Ishikawa (cell line): ENCODE data around the gene SNAPIN.

Experiments used
- CEBPB ChIP-seq: IDR thresholded peaks from 2 replicates; pipeline ENCODE4 v1.6.1; 2012
- EP300 ChIP-seq: IDR thresholded peaks from 2 replicates; pipeline ENCODE4 v1.6.1; 2012; ENCODE audit warnings: borderline replicate concordance
- FOXM1 ChIP-seq: IDR thresholded peaks from 2 replicates; pipeline ENCODE4 v1.6.1; 2012; ENCODE audit warnings: low read depth, borderline replicate concordance
- NFIC ChIP-seq: IDR thresholded peaks from 2 replicates; pipeline ENCODE4 v1.6.1; 2012
- RAD21 ChIP-seq: IDR thresholded peaks from 2 replicates; pipeline ENCODE4 v1.6.1; 2012; ENCODE audit warnings: low read depth
- TAF1 ChIP-seq: IDR thresholded peaks from 2 replicates; pipeline ENCODE4 v1.6.1; 2012; ENCODE audit warnings: low read depth, mild to moderate bottlenecking
- TEAD4 ChIP-seq: IDR thresholded peaks from 2 replicates; pipeline ENCODE4 v1.6.1; 2012
- YY1 ChIP-seq: IDR thresholded peaks from 2 replicates; pipeline ENCODE4 v1.6.1; 2012; ENCODE audit warnings: low read depth
- ZBTB7A ChIP-seq: IDR thresholded peaks from 2 replicates; pipeline ENCODE4 v1.6.1; 2012; ENCODE audit warnings: low read depth
- TF ChIP-seq, protein P1 (sequence below): IDR thresholded peaks from 2 replicates; pipeline ENCODE4 v1.6.1; 2012
- TF ChIP-seq, protein P2 (sequence below): IDR thresholded peaks from 2 replicates; pipeline ENCODE4 v1.6.1; 2012; ENCODE audit warnings: low read depth, mild to moderate bottlenecking

GRCh38 chr1:153639280-153639679 lies 19.2 kb upstream of the SNAPIN start:
- TF ChIP-seq TAF1 = no peak
- no peak for TF ChIP-seq TEAD4
- no peak for TF ChIP-seq EP300
- TF ChIP-seq FOXM1 = no peak
- TF ChIP-seq NFIC = no peak
- TF ChIP-seq CEBPB = no peak
- TF ChIP-seq, protein P1, sequence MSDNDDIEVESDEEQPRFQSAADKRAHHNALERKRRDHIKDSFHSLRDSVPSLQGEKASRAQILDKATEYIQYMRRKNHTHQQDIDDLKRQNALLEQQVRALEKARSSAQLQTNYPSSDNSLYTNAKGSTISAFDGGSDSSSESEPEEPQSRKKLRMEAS = no peak
- TF ChIP-seq, protein P2, sequence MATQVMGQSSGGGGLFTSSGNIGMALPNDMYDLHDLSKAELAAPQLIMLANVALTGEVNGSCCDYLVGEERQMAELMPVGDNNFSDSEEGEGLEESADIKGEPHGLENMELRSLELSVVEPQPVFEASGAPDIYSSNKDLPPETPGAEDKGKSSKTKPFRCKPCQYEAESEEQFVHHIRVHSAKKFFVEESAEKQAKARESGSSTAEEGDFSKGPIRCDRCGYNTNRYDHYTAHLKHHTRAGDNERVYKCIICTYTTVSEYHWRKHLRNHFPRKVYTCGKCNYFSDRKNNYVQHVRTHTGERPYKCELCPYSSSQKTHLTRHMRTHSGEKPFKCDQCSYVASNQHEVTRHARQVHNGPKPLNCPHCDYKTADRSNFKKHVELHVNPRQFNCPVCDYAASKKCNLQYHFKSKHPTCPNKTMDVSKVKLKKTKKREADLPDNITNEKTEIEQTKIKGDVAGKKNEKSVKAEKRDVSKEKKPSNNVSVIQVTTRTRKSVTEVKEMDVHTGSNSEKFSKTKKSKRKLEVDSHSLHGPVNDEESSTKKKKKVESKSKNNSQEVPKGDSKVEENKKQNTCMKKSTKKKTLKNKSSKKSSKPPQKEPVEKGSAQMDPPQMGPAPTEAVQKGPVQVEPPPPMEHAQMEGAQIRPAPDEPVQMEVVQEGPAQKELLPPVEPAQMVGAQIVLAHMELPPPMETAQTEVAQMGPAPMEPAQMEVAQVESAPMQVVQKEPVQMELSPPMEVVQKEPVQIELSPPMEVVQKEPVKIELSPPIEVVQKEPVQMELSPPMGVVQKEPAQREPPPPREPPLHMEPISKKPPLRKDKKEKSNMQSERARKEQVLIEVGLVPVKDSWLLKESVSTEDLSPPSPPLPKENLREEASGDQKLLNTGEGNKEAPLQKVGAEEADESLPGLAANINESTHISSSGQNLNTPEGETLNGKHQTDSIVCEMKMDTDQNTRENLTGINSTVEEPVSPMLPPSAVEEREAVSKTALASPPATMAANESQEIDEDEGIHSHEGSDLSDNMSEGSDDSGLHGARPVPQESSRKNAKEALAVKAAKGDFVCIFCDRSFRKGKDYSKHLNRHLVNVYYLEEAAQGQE = no peak
- no peak for TF ChIP-seq ZBTB7A
- no peak for TF ChIP-seq RAD21
- no peak for TF ChIP-seq YY1
